Activated CD8-positive, alpha-beta memory T cell treated with anti-CD3 and anti-CD28 coated beads, Interleukin-2, amount 50 U/mL, for 24 hours (primary cell): ENCODE data around the gene LGR6.

Experiments
- DNase-seq: peaks from one replicate; pipeline ENCODE4 v3.0.0-alpha.2; 2020; ENCODE audit errors: extremely low read depth

The LGR6 gene

GRCh38 chr1:202200669-202201068 is 7.1 kb downstream of the LGR6 start:
- DNase-seq = no peak

- no peak for DNase-seq
Measured at GRCh38 chr1:202201266-202201665, 7.7 kb downstream of the LGR6 start.

- no peak for DNase-seq
Measured at GRCh38 chr1:202201971-202202370, 8.4 kb downstream of the LGR6 start.

- no peak for DNase-seq
Measured at GRCh38 chr1:202202500-202203168, 9.0 kb downstream of the LGR6 start.

GRCh38 chr1:202203238-202204039 is 9.8 kb downstream of the LGR6 start:
- no peak for DNase-seq

- DNase-seq = no peak
Measured at GRCh38 chr1:202204065-202204464, 10.5 kb downstream of the LGR6 start.

- DNase-seq = no peak
Measured at GRCh38 chr1:202205523-202206190, 12.1 kb downstream of the LGR6 start.

GRCh38 chr1:202207292-202207691 is 13.7 kb downstream of the LGR6 start:
- no peak for DNase-seq

- DNase-seq = no peak
Measured at GRCh38 chr1:202208351-202208857, 14.8 kb downstream of the LGR6 start.

GRCh38 chr1:202210385-202210784 is 16.8 kb downstream of the LGR6 start:
- DNase-seq = no peak

- DNase-seq = no peak
Measured at GRCh38 chr1:202210969-202211368, 17.4 kb downstream of the LGR6 start.

- DNase-seq = no peak
Measured at GRCh38 chr1:202212787-202213186, 19.2 kb downstream of the LGR6 start.

GRCh38 chr1:202213361-202214088 is 19.9 kb downstream of the LGR6 start:
- no peak for DNase-seq

- DNase-seq = no peak
Measured at GRCh38 chr1:202214089-202214843, 20.7 kb downstream of the LGR6 start.

GRCh38 chr1:202215472-202216130 is 22.0 kb downstream of the LGR6 start:
- no peak for DNase-seq

- no peak for DNase-seq
Measured at GRCh38 chr1:202216691-202217090, 23.1 kb downstream of the LGR6 start.

- DNase-seq = no peak
Measured at GRCh38 chr1:202217516-202217915, 23.9 kb downstream of the LGR6 start.

GRCh38 chr1:202217951-202218350 is 24.4 kb downstream of the LGR6 start:
- no peak for DNase-seq

GRCh38 chr1:202220733-202221132 is 27.1 kb downstream of the LGR6 start:
- DNase-seq = no peak
